ENCODE results near the gene DENND1B. TPM values are rescaled to one million over a fixed set of nuclear protein-coding genes. Genes with fewer than 3 reads are reported as not detected.

Gene DENND1B
- total and polyA plus RNA-seq, 12 donors: 1.5 to 36.3 (median 23.1) TPM

DNA sequence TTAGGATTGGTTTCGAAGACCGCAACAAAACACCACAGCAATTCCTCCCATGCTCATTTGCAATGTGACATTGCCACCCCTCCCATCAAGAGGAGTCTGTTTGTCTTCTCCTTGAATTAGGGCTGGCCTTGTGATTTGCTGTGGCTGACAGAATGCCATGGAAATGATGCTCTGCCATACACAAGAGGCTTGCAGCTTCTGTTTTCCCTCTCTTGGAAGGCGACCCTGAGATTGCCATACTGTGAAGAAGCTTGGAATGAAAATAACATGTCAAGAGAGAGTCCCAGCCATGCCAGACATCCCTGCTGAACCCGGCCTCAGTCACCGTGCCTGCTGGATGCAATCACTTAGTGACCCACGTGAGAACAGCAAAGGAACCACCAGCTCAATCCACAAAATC is 294.8 kb downstream of the DENND1B start:
- DNase-seq (no peak), ATAC-seq (no peak)
- Histone ChIP-seq H3K27me3 (peaks cover 0 to 2% (median 0%) of the 10 kb centered on the region in 7 donors), H3K4me3 (no peak overlapping the region), H3K9me3 (no peaks in the 10 kb centered on the region), H3K27ac (no peak overlapping the region), H3K36me3 (no peaks in the 10 kb centered on the region), H3K4me1 (peaks cover 0 to 5% (median 0%) of the 10 kb centered on the region in 9 donors)
- intact Hi-C loops (cut with DNase I): no loop called here
- 76 to 82% methylated on average over 6 of the region's 6 CpGs for WGBS, 2 donors
- TF ChIP-seq, protein P1, sequence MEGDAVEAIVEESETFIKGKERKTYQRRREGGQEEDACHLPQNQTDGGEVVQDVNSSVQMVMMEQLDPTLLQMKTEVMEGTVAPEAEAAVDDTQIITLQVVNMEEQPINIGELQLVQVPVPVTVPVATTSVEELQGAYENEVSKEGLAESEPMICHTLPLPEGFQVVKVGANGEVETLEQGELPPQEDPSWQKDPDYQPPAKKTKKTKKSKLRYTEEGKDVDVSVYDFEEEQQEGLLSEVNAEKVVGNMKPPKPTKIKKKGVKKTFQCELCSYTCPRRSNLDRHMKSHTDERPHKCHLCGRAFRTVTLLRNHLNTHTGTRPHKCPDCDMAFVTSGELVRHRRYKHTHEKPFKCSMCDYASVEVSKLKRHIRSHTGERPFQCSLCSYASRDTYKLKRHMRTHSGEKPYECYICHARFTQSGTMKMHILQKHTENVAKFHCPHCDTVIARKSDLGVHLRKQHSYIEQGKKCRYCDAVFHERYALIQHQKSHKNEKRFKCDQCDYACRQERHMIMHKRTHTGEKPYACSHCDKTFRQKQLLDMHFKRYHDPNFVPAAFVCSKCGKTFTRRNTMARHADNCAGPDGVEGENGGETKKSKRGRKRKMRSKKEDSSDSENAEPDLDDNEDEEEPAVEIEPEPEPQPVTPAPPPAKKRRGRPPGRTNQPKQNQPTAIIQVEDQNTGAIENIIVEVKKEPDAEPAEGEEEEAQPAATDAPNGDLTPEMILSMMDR (IDR thresholded peaks at IDR 0.05): no peak

DNA sequence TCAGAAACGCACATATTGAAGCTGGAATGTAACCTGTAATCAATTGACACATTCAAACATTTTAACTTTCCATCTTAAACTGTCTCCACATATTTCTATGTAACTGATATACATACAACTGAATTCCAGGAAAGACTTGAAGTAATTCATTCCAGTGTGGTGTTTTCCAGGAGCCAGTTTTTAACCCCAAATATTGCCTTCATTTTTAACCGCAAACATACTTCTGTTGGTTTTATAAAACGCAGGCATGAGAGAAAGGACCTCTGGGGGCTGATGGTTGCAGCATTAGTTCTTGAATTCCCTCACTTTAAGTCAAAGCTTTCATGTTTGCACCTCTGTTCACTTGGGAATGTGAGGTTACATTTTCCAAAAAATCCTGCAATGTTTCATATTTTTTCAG is 303.1 kb downstream of the DENND1B start:
- Histone ChIP-seq H3K36me3 (no peaks in the 10 kb centered on the region), H3K27me3 (peaks cover 0 to 5% (median 0%) of the 10 kb centered on the region in 7 donors), H3K9me3 (no peaks in the 10 kb centered on the region), H3K27ac (no peak overlapping the region), H3K4me3 (no peak overlapping the region), H3K4me1 (peaks cover 0 to 10% (median 4%) of the 10 kb centered on the region in 9 donors)
- intact Hi-C loops (cut with DNase I): no loop called here
- 87 to 94% methylated on average over 3 of the region's 3 CpGs for WGBS, 2 donors
- DNase-seq (no peak), ATAC-seq (no peak)
- TF ChIP-seq, protein P1 (IDR thresholded peaks at IDR 0.05): no peak

DNA sequence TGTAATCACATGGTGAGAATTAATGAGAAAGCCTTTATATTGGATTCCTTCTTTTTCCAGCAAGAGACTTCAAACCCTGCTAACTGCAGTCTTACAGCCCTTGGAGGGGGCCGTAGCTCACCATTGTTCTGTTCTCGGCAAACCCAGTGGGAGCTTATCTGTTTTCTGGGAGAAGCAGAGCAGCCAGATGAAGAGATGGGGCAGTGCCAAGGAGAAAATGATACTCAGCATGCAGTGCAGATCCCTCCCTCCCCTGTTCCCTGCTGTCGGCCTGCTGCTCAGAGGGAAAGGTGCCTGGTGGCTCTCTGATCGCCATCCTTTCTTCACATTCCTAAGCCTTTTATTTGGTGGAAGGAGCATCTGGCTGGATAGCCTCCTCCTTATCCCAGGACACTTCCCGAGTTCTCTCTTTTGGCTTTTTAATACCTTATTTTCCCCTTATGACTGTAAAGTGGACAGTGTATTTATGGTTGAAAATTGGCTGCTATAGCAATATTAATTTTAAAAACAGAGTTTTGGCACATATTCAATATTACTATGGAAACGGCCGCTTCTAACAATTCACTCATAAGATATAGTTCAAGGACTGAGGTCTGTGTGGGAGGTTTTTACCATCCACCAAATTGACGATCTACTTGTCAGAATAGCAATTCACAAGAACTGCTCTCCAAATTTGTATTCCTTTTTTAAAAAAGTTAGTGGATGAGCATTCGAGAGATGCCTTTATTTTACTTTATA is 303.9 kb downstream of the DENND1B start:
- Histone ChIP-seq H3K36me3 (no peaks in the 10 kb centered on the region), H3K9me3 (no peaks in the 10 kb centered on the region), H3K27ac (no peak overlapping the region), H3K4me3 (no peak overlapping the region), H3K4me1 (peaks cover 0 to 10% (median 4%) of the 10 kb centered on the region in 9 donors), H3K27me3 (peaks cover 0 to 5% (median 0%) of the 10 kb centered on the region in 7 donors)
- ATAC-seq: peak in 1 of 8 donors; percentile 33
- TF ChIP-seq, protein P1 (IDR thresholded peaks at IDR 0.05): no peak
- no peak for DNase-seq
- intact Hi-C loops (cut with DNase I): no loop called here
- WGBS, 2 donors: 39 to 47% methylated on average over 9 of the region's 9 CpGs

DNA sequence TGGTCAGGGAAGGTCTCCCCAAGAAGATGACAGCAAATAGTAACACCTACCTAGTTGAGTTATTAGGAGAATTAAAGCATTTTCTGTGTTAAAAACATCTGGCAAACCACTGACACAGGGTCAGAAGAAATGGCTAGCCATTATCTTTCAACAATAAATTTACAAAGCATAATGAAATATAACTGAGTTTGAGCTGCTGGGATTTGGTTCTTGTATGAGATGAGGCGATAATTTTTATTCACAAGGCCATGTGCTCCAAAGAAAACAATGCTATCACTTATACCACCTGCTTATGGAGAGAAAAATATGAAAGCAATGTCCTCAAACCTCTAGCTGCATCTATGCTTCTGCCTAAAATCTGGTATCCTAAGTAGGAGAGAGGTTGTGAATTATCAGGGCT is 304.9 kb downstream of the DENND1B start:
- ATAC-seq: no peak
- no peaks in the 10 kb centered on the region for H3K36me3 ChIP-seq
- H3K27ac ChIP-seq: no peak overlapping the region
- no peaks in the 10 kb centered on the region for H3K9me3 ChIP-seq
- TF ChIP-seq, protein P1 (IDR thresholded peaks at IDR 0.05): no peak
- no peak for DNase-seq
- intact Hi-C loops (cut with DNase I): no loop called here
- 76 to 78% methylated on average over 1 of the region's 1 CpG for WGBS, 2 donors
- H3K4me1 ChIP-seq: peaks cover 0 to 10% (median 4%) of the 10 kb centered on the region in 9 donors
- H3K4me3 ChIP-seq: no peak overlapping the region
- peaks cover 0 to 5% (median 0%) of the 10 kb centered on the region in 7 donors for H3K27me3 ChIP-seq

All from heart right ventricle (tissue), 16 donors.